Measurements from ENCODE around the gene ADAM12.

Gene ADAM12

GRCh38 chr10:126126866-126127265 lies 261.4 kb downstream of the ADAM12 start:
- Histone ChIP-seq H3K9me3 (no peaks in the 10 kb centered on the region), H3K36me3 (no peaks in the 10 kb centered on the region), H3K27me3 (no peaks in the 10 kb centered on the region), H3K4me1 (peaks cover 2% of the 10 kb centered on the region), H3K4me3 (ENCODE audit: low read depth, low read length) (no peak overlapping the region)
- DNase-seq = no peak
- TF ChIP-seq, protein P1, sequence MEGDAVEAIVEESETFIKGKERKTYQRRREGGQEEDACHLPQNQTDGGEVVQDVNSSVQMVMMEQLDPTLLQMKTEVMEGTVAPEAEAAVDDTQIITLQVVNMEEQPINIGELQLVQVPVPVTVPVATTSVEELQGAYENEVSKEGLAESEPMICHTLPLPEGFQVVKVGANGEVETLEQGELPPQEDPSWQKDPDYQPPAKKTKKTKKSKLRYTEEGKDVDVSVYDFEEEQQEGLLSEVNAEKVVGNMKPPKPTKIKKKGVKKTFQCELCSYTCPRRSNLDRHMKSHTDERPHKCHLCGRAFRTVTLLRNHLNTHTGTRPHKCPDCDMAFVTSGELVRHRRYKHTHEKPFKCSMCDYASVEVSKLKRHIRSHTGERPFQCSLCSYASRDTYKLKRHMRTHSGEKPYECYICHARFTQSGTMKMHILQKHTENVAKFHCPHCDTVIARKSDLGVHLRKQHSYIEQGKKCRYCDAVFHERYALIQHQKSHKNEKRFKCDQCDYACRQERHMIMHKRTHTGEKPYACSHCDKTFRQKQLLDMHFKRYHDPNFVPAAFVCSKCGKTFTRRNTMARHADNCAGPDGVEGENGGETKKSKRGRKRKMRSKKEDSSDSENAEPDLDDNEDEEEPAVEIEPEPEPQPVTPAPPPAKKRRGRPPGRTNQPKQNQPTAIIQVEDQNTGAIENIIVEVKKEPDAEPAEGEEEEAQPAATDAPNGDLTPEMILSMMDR (IDR thresholded peaks at IDR 0.05; ENCODE audit: low read depth, low read length) = no peak

- no peak for DNase-seq
- Histone ChIP-seq H3K36me3 (no peaks in the 10 kb centered on the region), H3K9me3 (no peaks in the 10 kb centered on the region), H3K27me3 (no peaks in the 10 kb centered on the region), H3K4me3 (ENCODE audit: low read depth, low read length) (no peak overlapping the region), H3K4me1 (no peaks in the 10 kb centered on the region; the same call in 1 of the 2 replicates)
- TF ChIP-seq, protein P1 (IDR thresholded peaks at IDR 0.05; ENCODE audit: low read depth, low read length) = no peak
Measured at GRCh38 chr10:126126023-126126422, 262.3 kb downstream of the ADAM12 start.

DNA sequence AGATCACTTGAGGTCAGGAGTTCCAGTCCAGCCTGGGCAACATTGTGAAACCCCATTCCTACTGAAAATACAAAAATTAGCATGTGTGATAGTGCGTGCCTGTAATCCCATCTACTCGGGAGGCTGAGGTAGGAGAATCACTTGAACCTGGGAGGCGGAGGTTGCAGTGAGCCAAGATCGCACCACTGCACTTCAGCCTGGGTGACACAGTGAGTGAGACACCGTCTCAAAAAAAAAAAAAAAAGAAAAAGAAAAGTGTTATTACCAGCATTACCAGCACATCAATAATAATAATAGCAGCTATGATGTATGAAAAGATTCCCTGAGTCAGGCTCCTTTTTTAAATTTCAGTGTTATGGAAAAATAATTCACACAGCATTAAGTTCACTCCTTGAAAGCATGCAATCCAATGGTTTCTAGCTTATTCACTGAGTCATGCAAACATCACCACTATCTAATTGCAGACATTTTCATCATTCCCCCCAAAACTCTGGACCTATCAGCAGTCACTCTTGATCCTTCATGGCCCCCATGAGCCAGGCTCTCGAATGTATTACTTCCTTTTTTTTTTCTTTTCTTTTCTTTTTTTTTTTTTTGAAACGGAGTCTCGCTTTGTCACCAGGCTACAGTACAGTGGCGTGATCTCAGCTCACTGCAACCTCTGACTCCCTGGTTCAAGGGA lies 263.5 kb downstream of the ADAM12 start:
- TF ChIP-seq, protein P1 (IDR thresholded peaks at IDR 0.05; ENCODE audit: low read depth, low read length) = no peak
- no peak for DNase-seq
- Histone ChIP-seq H3K4me1 (no peaks in the 10 kb centered on the region; the same call in 1 of the 2 replicates), H3K9me3 (no peaks in the 10 kb centered on the region), H3K27me3 (no peaks in the 10 kb centered on the region), H3K36me3 (no peaks in the 10 kb centered on the region), H3K4me3 (ENCODE audit: low read depth, low read length) (no peak overlapping the region)

DNA sequence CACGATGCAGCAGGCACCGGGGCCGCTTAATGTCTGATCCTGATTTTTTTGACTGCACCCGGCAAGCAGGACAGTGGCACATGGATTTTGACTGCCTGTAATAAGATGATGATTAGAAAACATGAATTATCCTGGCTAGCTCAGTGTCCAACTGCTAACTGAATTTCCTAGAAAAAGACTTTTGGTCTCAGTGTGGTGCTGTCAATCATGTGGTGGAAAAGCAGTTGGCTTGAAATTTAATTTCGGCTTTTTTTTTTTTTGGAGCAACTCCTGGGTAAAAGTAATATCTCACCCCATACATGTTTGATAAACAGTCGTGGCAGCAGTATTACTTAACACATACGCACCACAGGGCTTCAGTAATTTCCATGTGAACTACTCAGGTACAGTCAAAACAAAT lies 264.2 kb downstream of the ADAM12 start:
- Histone ChIP-seq H3K4me1 (no peaks in the 10 kb centered on the region; the same call in 1 of the 2 replicates), H3K27me3 (no peaks in the 10 kb centered on the region), H3K9me3 (no peaks in the 10 kb centered on the region), H3K4me3 (ENCODE audit: low read depth, low read length) (no peak overlapping the region), H3K36me3 (no peaks in the 10 kb centered on the region)
- DNase-seq = no peak
- TF ChIP-seq, protein P1 (IDR thresholded peaks at IDR 0.05; ENCODE audit: low read depth, low read length) = no peak

GRCh38 chr10:126123466-126123865 lies 264.8 kb downstream of the ADAM12 start:
- no peaks in the 10 kb centered on the region for H3K36me3 ChIP-seq
- no peaks in the 10 kb centered on the region for H3K9me3 ChIP-seq
- DNase-seq = no peak
- no peaks in the 10 kb centered on the region for H3K27me3 ChIP-seq
- H3K4me3 ChIP-seq (ENCODE audit: low read depth, low read length) = no peak overlapping the region
- no peaks in the 10 kb centered on the region; the same call in 1 of the 2 replicates for H3K4me1 ChIP-seq
- TF ChIP-seq, protein P1 (IDR thresholded peaks at IDR 0.05; ENCODE audit: low read depth, low read length) = no peak

DNA sequence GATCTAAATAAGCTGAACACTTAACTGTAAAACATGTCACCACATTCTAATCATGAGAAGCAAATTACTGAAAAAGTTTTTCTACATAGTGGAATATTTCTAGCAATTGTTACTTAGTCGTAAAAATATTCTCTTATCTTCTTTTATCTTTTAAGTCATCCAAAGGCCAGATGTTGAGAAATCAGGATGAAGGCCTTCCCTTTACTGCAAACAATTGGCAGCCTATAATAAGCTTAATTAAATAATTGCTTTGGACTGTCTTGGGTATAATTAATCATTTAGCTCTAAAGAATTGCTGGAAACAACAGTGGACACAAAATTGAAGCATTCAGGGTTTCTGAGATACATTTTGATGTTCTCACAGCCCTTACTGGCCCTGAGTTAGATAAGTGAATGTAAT lies 265.4 kb downstream of the ADAM12 start:
- Histone ChIP-seq H3K36me3 (no peaks in the 10 kb centered on the region), H3K9me3 (no peaks in the 10 kb centered on the region), H3K4me1 (no peaks in the 10 kb centered on the region; the same call in 1 of the 2 replicates), H3K27me3 (no peaks in the 10 kb centered on the region), H3K4me3 (ENCODE audit: low read depth, low read length) (no peak overlapping the region)
- TF ChIP-seq, protein P1 (IDR thresholded peaks at IDR 0.05; ENCODE audit: low read depth, low read length) = no peak
- DNase-seq = no peak

All from BE2C (cell line).